Kidney (tissue), 14 donors: Measurements from ENCODE around the gene TRPC4. TPM values are rescaled to one million over a fixed set of nuclear protein-coding genes. Genes with fewer than 3 reads are reported as not detected.
A peak's percentile ranks its signal among the peaks of the same experiment; 100 is the strongest.

Experiments used
- DNase-seq, 5 donors: peaks; one replicate each; pipeline ENCODE4 v3.0.0-alpha.2; 2013 to 2020
- FAIRE-seq: peaks from 2 replicates; lab custom pipeline; 2012; peaks lifted over from hg19 to GRCh38; lab: Jason Lieb, UNC
- H3K27ac ChIP-seq, 2 donors: one replicate each; pipeline ENCODE4 v1.7.0; 2013; ENCODE audit warnings: low read depth in 2 of 2, low read length in 2 of 2, inconsistent platforms in 1 of 2
- H3K27me3 ChIP-seq: one replicate; pipeline ENCODE4 v1.7.1; 2013; ENCODE audit warnings: low read length, inconsistent platforms; ENCODE audit not compliant: control insufficient read depth, insufficient read depth
- H3K36me3 ChIP-seq, 3 donors: one replicate each; pipeline versions ENCODE4 v1.7.0 to v1.7.1; 2013; ENCODE audit warnings: low read length in 3 of 3, control low read depth in 1 of 3, inconsistent platforms in 1 of 3; ENCODE audit not compliant: insufficient read depth in 3 of 3, control insufficient read depth in 2 of 3
- H3K4me1 ChIP-seq, 3 donors: one replicate each; pipeline versions ENCODE4 v1.7.0 to v1.7.1; 2013; ENCODE audit warnings: low read length in 3 of 3, inconsistent platforms in 1 of 3, low read depth in 1 of 3; ENCODE audit not compliant: control insufficient read depth in 2 of 3, insufficient read depth in 2 of 3
- H3K4me3 ChIP-seq, 3 donors: one replicate each; pipeline versions ENCODE4 v1.7.0 to v1.8.1; 2013; ENCODE audit warnings: low read length in 3 of 3, control low read depth in 1 of 3, inconsistent platforms in 1 of 3
- H3K9ac ChIP-seq, 3 donors: one replicate each; pipeline versions ENCODE4 v1.7.0 to v1.7.1; 2013; ENCODE audit warnings: low read length in 3 of 3, control low read depth in 1 of 3, inconsistent platforms in 1 of 3
- H3K9me3 ChIP-seq, 3 donors: one replicate each; pipeline versions ENCODE4 v1.7.0 to v1.7.1; 2013; ENCODE audit warnings: low read length in 3 of 3, control low read depth in 1 of 3, inconsistent platforms in 1 of 3; ENCODE audit not compliant: control insufficient read depth in 2 of 3, insufficient read depth in 1 of 3
- CTCF ChIP-seq: IDR thresholded peaks from 3 replicates; pipeline ENCODE4 v1.5.1; 2012; ENCODE audit warnings: mild to moderate bottlenecking, moderate library complexity, borderline replicate concordance; ENCODE audit not compliant: insufficient read depth; ENCODE audit errors: extremely low read depth
- intact Hi-C: fragments of 100-400 bp; cut with DNase I; formaldehyde crosslinking; loops from one replicate; pipeline ENCODE4 v1.11.1; 2022
- polyA plus RNA-seq: library from polyadenylated mRNA; stranded (reverse); fragments of 350-450 nt; fragmentation: Illumina TruSeq; extraction: RNeasy Lipid Tissue Mini Kit (QIAGEN cat#74804); gene quantifications from one replicate; pipeline ENCODE4 v1.2.3, GENCODE V29; 2014; ENCODE audit warnings: low read depth, low replicate concordance; ENCODE audit not compliant: insufficient read depth
- total RNA-seq: library from RNA; stranded (reverse); fragmentation: NEBNext Ultra II Directional; extraction: Animal tissue kit (Norgen Biotek cat#: 25700); gene quantifications from one replicate; pipeline ENCODE4 v1.2.1, GENCODE V29; 2021
- donor health status: control.
- donor health status: control.
- donor health status: control.
- donor health status: control.
- donor health status: control.
- donor health status: DM: yes; HTN: yes; CAD: no.
- donor health status: Normal renal cell carcinoma (clear cell type).

The TRPC4 gene
- total and polyA plus RNA-seq, 2 donors from 2014 or later = 0.62 to 2.9 TPM

GRCh38 chr13:37681281-37682032 lies 188.1 kb downstream of the TRPC4 start:
- intact Hi-C loops = no loop called here
- Histone ChIP-seq H3K9ac (no peak overlapping the region), H3K27me3 (no peaks in the 10 kb centered on the region), H3K36me3 (no peaks in the 10 kb centered on the region), H3K4me1 (peaks cover 0 to 6% (median 0%) of the 10 kb centered on the region in 3 donors), H3K9me3 (no peaks in the 10 kb centered on the region), H3K4me3 (no peak overlapping the region), H3K27ac (peak overlapping the region; percentile 55 to 56)
- DNase-seq = peak in 2 of 5 donors; percentile 26 to 45
- TF ChIP-seq CTCF = no peak
- FAIRE-seq = peak; percentile 54

- Histone ChIP-seq H3K36me3 (no peaks in the 10 kb centered on the region), H3K4me3 (no peak overlapping the region), H3K9ac (no peak overlapping the region), H3K9me3 (no peaks in the 10 kb centered on the region), H3K27ac (no peak overlapping the region), H3K4me1 (peaks cover 0 to 6% (median 0%) of the 10 kb centered on the region in 3 donors), H3K27me3 (no peaks in the 10 kb centered on the region)
- intact Hi-C loops = no loop called here
- no peak for DNase-seq
- no peak for TF ChIP-seq CTCF
- FAIRE-seq = no peak
Measured at GRCh38 chr13:37680137-37680536, 189.4 kb downstream of the TRPC4 start.

GRCh38 chr13:37679043-37679442 lies 190.5 kb downstream of the TRPC4 start:
- no peak overlapping the region for H3K4me3 ChIP-seq
- H3K4me1 ChIP-seq = peaks cover 0 to 6% (median 0%) of the 10 kb centered on the region in 3 donors
- H3K9me3 ChIP-seq = no peaks in the 10 kb centered on the region
- no peak overlapping the region for H3K27ac ChIP-seq
- intact Hi-C loops = no loop called here
- H3K36me3 ChIP-seq = no peaks in the 10 kb centered on the region
- H3K27me3 ChIP-seq = no peaks in the 10 kb centered on the region
- no peak for TF ChIP-seq CTCF
- no peak overlapping the region for H3K9ac ChIP-seq
- no peak for FAIRE-seq
- DNase-seq = no peak

- Histone ChIP-seq H3K9ac (no peak overlapping the region), H3K27me3 (no peaks in the 10 kb centered on the region), H3K27ac (no peak overlapping the region), H3K4me1 (no peaks in the 10 kb centered on the region), H3K9me3 (no peaks in the 10 kb centered on the region), H3K4me3 (no peak overlapping the region), H3K36me3 (no peaks in the 10 kb centered on the region)
- FAIRE-seq (no peak), DNase-seq (no peak)
- TF ChIP-seq CTCF = no peak
- intact Hi-C loops = no loop called here
Measured at GRCh38 chr13:37669845-37670244, 199.7 kb downstream of the TRPC4 start.
